Testis (tissue), 3 donors: ENCODE data around the gene ZC3H18. TPM values are rescaled to one million over a fixed set of nuclear protein-coding genes. Genes with fewer than 3 reads are reported as not detected.

Experiments
- DNase-seq: peaks from one replicate; pipeline ENCODE4 v3.0.0-alpha.2; 2019
- H3K27ac ChIP-seq, 2 donors: fragments of 200-600 bp; sonication (generic); one replicate each; pipeline ENCODE4 v1.5.1; 2019
- H3K27me3 ChIP-seq: fragments of 200-600 bp; sonication (generic); one replicate; pipeline ENCODE4 v1.5.1; 2019
- H3K36me3 ChIP-seq: fragments of 200-600 bp; sonication (generic); one replicate; pipeline ENCODE4 v1.5.1; 2017; ENCODE audit warnings: low read depth; ENCODE audit errors: missing control alignments
- H3K4me1 ChIP-seq: fragments of 200-600 bp; sonication (generic); one replicate; pipeline ENCODE4 v1.5.1; 2019
- H3K4me3 ChIP-seq, 2 donors: fragments of 200-600 bp; sonication (generic); one replicate each; pipeline ENCODE4 v1.5.1; 2017 to 2019
- H3K9me3 ChIP-seq: fragments of 200-600 bp; sonication (generic); one replicate; pipeline ENCODE4 v1.5.1; 2017
- POLR2A ChIP-seq: fragments of 450-650 bp; IDR thresholded peaks from one replicate; pipeline ENCODE4 v1.6.1; 2017; ENCODE audit warnings: antibody characterized with exemption, mild to moderate bottlenecking, moderate library complexity
- WGBS, 2 donors: methylation state at CpG; one replicate each; pipeline ENCODE4 v1.1.5; 2018; 5-methylcytosine and 5-hydroxymethylcytosine counted together
- intact Hi-C: fragments of 100-400 bp; cut with DNase I; formaldehyde crosslinking; loops from one replicate; pipeline ENCODE4 v1.15.1; 2023; ENCODE audit warnings: low total_unique reads
- polyA plus RNA-seq: library from polyadenylated mRNA; stranded (reverse); fragments of 350-450 nt; fragmentation: Illumina TruSeq; extraction: RNeasy Lipid Tissue Mini Kit (QIAGEN cat#74804); gene quantifications from one replicate; pipeline ENCODE4 v1.2.3, GENCODE V29; 2014; ENCODE audit warnings: low read depth, low replicate concordance; ENCODE audit not compliant: insufficient read depth
- total RNA-seq, 2 donors: library from RNA; depleted of rRNA; stranded (reverse); fragments of >200 nt; gene quantifications; one replicate each; pipeline ENCODE4 v1.2.3, GENCODE V29; 2016
- TF ChIP-seq, protein P1 (sequence below), 3 experiments: fragments of 450-650 bp in 2 of 3; fragments of 200-600 bp in 1 of 3; sonication (generic) in 1 of 3; IDR thresholded peaks; one replicate each; pipeline ENCODE4 v1.5.1; 2016 to 2019; ENCODE audit warnings: antibody characterized with exemption in 3 of 3, mild to moderate bottlenecking in 2 of 3, moderate library complexity in 1 of 3

ZC3H18 gene
- total and polyA plus RNA-seq, 3 donors from 2014 or later, result 53.8 to 63.7 (median 59.6) TPM

DNA sequence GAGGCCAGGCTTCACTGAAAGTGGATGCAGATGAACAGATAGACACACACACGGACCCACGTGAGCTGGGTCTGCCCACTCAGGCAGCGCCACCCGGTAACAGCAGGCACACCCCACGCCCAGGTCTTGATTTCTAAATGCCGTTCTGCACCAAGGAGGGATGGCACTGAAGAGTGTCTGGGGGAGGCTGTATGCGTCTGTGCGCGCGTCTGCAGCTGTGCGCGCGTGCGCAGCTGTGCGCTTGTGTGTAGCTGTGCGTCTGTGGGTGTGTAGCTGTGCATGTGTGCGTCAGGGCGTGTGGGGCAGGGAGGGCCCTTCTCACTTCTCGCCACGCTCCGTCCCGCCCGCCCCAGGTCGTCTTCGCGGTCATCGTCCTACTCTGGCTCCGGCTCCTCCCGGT lies 52.7 kb downstream of the ZC3H18 start:
- Histone ChIP-seq H3K36me3 (no peaks in the 10 kb centered on the region), H3K4me1 (no peaks in the 10 kb centered on the region), H3K4me3 (no peak overlapping the region), H3K27ac (no peak overlapping the region), H3K9me3 (no peaks in the 10 kb centered on the region), H3K27me3 (no peaks in the 10 kb centered on the region)
- DNase-seq, result no peak
- WGBS, 2 donors, result 95 to 97% methylated on average over 20 to 29 of the region's 29 CpGs
- intact Hi-C loops, result no loop called here
- TF ChIP-seq, protein P1, sequence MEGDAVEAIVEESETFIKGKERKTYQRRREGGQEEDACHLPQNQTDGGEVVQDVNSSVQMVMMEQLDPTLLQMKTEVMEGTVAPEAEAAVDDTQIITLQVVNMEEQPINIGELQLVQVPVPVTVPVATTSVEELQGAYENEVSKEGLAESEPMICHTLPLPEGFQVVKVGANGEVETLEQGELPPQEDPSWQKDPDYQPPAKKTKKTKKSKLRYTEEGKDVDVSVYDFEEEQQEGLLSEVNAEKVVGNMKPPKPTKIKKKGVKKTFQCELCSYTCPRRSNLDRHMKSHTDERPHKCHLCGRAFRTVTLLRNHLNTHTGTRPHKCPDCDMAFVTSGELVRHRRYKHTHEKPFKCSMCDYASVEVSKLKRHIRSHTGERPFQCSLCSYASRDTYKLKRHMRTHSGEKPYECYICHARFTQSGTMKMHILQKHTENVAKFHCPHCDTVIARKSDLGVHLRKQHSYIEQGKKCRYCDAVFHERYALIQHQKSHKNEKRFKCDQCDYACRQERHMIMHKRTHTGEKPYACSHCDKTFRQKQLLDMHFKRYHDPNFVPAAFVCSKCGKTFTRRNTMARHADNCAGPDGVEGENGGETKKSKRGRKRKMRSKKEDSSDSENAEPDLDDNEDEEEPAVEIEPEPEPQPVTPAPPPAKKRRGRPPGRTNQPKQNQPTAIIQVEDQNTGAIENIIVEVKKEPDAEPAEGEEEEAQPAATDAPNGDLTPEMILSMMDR (IDR thresholded peaks at IDR 0.05), result no peak
- TF ChIP-seq POLR2A, result no peak

DNA sequence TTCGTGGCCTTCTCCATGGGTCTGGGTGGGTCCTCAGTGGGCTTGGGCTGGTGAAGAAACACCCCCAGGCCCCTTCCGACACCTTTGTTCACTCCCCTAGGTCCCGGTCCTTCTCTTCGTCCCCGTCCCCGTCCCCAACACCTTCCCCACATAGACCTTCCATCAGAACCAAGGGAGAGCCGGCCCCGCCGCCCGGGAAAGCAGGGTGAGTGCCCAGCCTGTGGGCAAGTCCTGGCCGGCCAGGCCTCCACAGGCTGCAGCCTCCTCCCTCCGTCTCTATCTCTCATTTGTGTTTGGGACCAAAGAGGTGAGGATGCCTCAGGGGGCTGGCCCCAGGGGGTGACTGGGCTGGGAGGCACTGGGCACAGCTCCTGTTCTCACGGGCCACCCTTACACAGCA lies 53.7 kb downstream of the ZC3H18 start:
- Histone ChIP-seq H3K4me1 (no peaks in the 10 kb centered on the region), H3K4me3 (no peak overlapping the region), H3K27me3 (no peaks in the 10 kb centered on the region), H3K9me3 (no peaks in the 10 kb centered on the region), H3K36me3 (no peaks in the 10 kb centered on the region), H3K27ac (no peak overlapping the region)
- no peak for DNase-seq
- TF ChIP-seq, protein P1 (IDR thresholded peaks at IDR 0.05), result no peak
- no peak for TF ChIP-seq POLR2A
- intact Hi-C loops, result no loop called here
- 96 to 98% methylated on average over 12 to 13 of the region's 13 CpGs for WGBS, 2 donors

DNA sequence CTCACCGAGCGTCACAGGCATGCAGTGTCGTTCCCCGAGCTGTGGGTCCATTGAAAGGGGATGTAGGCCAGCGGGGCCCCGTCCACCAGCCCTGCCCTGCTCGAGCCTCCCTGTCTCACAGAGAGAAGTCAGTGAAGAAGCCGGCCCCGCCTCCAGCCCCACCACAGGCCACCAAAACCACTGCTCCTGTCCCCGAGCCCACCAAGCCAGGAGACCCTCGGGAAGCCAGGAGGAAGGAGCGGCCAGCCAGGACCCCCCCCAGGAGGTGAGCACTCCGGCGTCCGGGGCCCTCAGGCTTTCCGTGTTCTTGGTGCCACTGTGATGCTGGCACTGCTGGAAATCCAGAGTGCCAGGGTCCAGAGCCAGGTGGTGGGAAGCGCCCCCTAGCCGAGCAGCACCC lies 54.3 kb downstream of the ZC3H18 start:
- H3K9me3 ChIP-seq, result no peaks in the 10 kb centered on the region
- TF ChIP-seq, protein P1 (IDR thresholded peaks at IDR 0.05), result no peak
- TF ChIP-seq POLR2A, result no peak
- H3K27me3 ChIP-seq, result no peaks in the 10 kb centered on the region
- no peaks in the 10 kb centered on the region for H3K4me1 ChIP-seq
- WGBS, 2 donors, result 92 to 97% methylated on average over 9 to 17 of the region's 18 CpGs
- DNase-seq, result no peak
- H3K36me3 ChIP-seq, result no peaks in the 10 kb centered on the region
- intact Hi-C loops, result no loop called here
- H3K27ac ChIP-seq, result no peak overlapping the region
- no peak overlapping the region for H3K4me3 ChIP-seq

DNA sequence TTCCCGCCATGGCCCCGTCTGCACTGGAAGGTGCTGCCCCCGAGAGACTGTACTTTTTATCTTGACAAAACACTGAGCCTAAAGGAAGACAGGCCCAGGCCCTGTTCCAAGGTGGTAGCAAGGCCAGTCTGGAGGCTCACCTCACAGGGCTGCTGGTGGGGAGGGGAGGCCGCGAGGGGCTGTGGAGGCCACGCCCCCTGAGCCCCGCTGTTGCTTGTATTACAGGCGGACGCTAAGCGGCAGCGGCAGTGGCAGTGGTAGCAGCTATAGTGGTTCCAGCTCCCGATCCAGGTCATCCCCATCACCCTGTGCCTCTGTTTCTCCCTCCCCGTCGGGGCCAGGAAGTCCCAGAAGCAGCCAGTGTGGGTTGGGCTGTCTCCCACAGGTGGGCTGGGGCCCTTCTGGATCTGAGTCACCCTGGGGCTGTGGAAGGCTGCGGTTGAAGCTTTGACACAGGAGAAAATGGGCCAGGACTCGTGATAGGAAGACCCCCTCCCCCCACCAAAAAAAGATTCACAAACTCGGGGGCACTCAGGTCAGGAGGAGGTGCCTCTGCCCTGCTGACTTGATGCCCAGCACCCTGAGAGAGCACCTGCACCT lies 54.9 kb downstream of the ZC3H18 start:
- no peak for TF ChIP-seq POLR2A
- TF ChIP-seq, protein P1 (IDR thresholded peaks at IDR 0.05), result no peak
- H3K27ac ChIP-seq, result no peak overlapping the region
- H3K4me1 ChIP-seq, result no peaks in the 10 kb centered on the region
- no peaks in the 10 kb centered on the region for H3K27me3 ChIP-seq
- intact Hi-C loops, result no loop called here
- no peak overlapping the region for H3K4me3 ChIP-seq
- DNase-seq, result no peak
- no peaks in the 10 kb centered on the region for H3K9me3 ChIP-seq
- no peaks in the 10 kb centered on the region for H3K36me3 ChIP-seq
- 87 to 90% methylated on average over 15 to 16 of the region's 17 CpGs for WGBS, 2 donors

DNA sequence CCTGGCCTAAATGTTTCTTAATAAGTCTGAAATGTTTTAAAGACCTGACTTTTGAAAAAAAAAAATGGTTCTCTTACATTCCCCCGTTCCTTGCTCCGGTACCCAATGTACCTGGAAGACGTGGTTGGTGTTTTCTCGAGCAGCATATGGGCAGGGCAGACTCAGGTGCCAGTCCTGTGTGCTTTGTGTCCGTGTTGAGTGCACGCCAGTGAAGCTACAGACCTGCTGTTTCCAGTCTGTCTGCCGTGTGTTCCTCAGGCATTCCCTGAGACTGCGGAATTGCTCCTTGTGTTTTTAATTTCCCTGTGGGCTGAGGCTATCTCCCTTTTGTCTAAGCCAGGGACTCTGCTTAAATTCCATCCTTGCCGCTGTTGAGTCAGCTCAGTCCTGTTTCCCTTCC lies 56.4 kb downstream of the ZC3H18 start:
- Histone ChIP-seq H3K4me1 (no peaks in the 10 kb centered on the region), H3K27ac (no peak overlapping the region), H3K36me3 (no peaks in the 10 kb centered on the region), H3K4me3 (no peak overlapping the region), H3K27me3 (no peaks in the 10 kb centered on the region), H3K9me3 (no peaks in the 10 kb centered on the region)
- intact Hi-C loops, result no loop called here
- no peak for TF ChIP-seq POLR2A
- TF ChIP-seq, protein P1 (IDR thresholded peaks at IDR 0.05), result no peak
- DNase-seq, result no peak
- 95% methylated on average over 9 of the region's 9 CpGs for WGBS, 2 donors
